ENCODE measurements around the gene DDX1.

DDX1 gene

DNA sequence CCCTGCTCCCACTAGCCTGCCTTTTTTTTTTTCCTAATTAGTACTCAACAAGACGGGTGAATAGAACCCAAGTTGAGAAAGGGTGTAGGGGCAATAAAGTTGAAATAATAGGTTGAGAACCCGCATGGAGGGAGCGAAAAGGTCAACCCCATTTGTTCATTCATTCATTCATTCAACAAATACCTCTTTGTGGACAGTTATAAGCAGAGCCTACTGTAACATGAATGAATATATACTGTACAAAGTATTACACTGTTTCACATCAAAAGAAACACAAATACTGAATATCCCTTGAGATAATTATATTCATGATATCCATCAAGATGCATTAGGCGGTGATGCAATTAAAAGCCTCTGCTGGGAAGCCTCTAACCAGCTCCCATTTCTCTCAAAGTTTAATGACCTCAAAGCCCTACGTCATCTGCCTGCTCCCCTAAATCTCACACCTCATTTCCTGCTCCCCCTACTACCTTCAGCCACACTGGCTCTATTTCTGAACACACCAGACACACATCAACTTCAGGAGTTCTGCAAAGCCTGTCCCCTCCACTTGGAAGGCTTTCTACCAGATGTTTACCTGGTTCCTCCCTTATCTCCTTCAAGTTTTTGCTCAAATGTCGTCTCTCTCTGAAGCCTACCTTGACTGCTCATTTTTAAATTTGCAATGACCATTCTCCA, 29.2 kb upstream of the DDX1 start:
- DNase-seq = no peak

DNA sequence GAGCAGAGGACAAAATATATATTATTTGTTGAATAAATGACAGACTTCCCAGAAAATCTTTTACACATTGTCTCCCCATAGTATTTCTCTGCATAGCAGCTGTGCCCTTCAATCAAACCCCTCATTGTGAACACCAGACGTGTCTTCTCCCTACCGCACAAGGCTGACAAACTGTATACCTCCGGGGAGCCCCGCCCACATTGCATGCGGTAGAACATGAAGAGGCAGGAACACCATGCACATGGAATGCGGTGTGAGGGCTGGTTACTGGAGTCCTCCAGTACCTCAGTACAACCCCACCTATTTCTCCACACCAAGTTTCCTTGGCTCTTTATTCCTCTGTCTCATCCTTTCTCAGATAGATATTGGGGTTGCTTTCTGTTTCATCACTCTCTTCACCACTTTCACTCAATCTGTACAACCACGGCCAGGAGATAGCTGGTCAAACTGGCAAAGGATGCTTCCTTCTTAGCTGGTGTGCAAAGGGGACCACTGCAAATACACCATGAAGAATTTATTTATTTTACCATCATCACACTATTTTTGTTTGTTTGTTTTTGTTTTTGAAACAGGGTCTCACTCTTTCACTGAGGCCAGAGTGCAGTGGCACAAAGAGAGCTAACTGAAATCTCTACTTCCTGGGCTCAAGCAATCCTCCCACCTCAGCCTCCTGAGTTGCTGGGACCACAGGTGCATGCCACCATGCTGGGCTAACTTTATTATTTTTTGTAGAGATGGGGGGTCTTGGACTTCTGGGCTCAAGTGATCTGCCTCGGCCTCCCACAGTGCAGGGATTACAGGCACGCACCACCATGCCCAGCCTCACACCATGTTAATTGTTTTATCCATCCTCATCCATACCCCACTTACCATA, 28.2 kb upstream of the DDX1 start:
- no peak for DNase-seq

DNA sequence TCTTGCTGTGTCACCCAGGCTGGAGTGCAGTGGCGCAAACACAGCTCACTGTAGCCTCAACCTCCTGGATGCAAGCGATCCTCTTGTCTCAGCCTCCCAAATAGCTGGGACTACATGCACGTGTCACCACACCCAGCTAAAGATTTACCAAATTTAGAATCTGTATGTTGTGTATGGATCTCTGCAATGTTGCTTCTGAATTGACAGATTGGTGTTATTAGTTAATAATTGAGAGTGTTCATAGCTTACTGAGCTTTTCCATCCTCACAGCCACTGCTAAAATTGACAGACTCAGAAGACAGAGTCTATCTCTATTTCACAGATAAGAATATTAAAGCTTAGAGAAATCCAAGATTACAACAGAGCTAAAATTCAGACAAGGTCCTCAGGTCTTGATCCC, 26.3 kb upstream of the DDX1 start:
- DNase-seq = no peak

DNA sequence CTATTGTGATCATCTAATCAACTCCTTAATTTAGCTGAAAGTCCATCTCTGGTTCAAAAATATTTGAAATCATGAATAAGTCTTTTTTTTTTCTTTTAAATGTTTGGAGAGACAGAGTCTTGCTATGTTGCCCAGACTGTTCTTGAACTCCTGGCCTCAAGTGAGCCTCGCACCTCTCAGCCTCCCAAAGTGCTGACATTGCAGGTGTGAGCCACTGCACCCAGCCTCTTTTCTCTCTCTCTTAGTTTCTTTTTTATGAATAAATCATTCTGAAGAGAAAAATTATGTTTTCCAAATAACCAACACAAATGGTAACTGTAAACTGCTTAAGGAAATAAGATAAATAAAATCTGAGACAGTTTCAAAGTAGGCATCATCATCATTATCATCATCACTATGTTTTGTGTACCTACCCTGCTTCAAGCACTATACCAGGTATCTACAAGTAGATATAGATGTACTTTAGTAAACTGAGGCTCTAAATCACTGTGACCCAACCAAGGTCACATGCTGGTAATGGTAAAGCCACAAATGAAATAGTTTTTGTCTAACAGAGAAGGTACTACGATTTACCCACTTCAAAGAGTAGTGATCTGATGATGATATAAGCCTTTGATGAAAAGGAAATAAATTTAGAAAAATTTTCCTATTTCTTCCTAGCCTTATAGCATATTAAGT, 25.5 kb upstream of the DDX1 start:
- DNase-seq = no peak

DNA sequence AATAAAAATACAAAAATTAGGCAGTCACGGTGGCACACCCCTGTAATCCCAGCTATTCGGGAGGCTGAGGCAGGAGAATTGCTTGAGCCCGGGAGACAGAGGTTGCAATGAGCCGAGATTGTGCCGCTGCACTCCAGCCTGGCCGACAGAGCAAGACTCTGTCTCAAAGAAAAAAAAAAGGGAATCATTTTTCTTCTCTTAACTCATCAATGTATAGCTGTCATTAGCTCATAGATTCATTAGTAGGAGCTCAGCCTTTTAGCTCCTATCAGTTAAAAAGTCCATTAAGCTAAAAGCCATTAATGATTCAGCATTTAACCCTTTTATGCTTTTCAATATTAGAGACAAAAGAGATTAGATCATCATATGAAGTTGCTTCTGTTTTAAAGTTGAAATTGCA, 24.8 kb upstream of the DDX1 start:
- no peak for DNase-seq

DNA sequence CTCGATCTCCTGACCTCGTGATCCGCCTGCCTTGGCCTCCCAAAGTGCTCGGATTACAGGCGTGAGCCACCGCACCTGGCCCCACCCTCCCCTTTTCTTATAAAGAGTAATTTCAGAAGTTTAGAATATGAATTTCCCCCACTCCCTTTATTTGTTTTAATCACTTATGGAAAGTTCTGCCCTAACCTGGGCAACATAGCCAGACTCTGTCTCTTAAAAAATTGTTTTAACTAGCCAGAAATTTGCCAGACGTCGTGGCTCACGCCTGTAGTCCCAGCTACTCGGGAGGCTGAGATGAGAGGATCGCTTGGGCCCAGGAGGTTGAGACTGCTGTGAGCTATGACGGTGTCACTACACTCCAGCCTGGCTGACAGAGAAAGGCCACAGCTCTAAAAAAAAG, 22.8 kb upstream of the DDX1 start:
- no peak for DNase-seq

DNA sequence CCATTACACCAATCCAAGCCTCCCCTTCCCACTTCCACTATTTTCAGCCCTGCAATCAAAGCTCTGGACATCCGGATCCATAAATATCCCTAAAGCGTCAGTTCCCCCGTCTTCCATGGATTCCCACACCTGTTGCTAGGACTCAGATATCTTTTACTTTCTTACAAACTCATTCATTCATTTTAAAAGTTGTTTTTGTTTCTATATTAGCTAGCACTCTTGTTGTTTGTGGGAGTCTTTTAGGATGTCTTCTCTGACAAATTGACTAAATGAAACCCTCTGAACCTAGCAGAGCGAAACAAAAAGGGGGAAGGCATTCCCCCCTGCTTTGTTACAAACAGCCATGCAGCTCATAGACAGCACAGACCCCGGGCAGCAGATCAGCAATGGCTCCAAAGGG, 21.6 kb upstream of the DDX1 start:
- DNase-seq = no peak

DNA sequence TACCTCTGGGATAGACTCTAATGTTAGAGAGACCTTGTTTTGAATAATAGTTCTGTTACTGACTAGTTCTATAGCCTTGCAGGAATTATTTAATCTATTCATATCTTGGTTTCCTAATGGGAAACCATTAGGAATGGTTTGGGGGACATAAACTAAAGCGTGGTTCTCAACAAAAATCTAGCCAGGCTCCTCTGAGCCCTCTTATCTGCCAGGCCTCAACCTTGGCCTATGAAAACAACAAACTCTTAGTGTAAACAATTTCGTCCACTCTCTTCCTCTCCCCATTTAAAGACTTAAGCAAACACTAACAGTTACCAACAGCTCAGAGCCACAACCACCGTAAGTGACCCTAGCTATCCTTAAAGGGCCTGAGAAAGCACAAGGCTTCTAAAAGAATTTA, 19.9 kb upstream of the DDX1 start:
- no peak for DNase-seq

DNA sequence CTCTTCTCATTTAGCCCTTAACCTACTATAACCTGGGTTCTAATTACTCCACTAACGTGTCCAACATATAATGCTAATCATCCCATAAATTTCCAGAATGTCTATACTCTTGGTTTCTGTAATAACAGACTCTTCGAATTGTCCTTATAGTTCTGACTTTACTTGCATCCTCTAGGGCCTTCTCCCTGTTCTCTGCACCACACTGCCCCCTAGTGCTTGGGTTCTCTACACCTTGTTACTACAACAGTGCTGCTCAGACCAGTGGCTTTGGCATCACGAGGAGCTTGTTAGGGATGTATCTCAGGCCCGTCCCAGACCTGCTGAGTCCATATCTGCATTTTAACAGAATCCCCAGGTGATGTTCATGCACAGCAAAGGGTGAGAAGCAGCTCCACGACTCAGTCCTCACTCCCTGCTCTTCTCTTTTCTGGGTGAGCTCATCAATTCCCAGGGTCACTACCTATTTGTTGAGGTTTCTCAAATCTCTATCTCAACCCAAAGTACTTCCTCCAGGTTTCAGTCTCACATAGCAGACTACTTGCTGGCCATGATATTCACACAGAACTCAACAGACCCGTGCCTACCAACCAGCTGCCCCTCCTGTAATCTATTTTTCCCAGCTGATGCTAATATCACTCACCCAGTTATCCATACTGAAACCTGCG, 14.5 kb upstream of the DDX1 start:
- peak; percentile 89 for DNase-seq

DNA sequence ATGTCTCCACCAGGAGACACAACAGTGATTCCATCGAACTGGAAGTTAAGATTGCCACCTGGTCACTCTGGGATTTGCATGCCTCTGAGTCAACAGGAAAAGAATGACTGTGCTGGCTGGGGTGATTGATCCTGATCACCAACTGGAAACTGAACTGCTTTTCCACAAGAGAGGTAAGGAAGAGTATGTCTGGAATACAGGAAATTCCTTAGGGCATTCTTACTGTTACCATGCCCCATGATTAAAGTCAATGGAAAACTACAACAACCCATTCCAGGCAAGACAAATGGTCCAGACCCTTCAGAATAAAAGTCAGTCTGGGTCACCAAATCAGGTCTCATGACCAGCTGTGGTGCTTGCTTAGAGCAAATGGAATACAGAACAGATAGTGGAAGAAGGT, 12.0 kb upstream of the DDX1 start:
- no peak for DNase-seq

DNA sequence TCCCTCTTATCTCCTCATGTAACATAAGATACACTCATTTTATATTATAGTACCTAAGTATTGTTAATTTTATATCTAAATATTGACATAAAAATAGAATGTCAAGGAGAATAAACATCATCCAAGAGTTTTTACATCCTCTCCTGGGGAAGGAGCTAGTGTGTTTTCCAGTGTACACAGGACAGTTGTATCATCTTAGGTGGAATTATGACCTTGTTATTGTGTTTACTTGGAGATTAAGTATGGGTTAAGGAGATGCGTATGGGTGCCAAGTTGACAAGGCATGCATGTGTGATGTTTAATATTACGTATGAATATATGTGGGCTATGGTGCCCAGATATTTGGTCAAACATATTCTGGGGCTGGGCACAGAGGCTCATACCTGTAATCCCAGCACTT, 11.2 kb upstream of the DDX1 start:
- no peak for DNase-seq

DNA sequence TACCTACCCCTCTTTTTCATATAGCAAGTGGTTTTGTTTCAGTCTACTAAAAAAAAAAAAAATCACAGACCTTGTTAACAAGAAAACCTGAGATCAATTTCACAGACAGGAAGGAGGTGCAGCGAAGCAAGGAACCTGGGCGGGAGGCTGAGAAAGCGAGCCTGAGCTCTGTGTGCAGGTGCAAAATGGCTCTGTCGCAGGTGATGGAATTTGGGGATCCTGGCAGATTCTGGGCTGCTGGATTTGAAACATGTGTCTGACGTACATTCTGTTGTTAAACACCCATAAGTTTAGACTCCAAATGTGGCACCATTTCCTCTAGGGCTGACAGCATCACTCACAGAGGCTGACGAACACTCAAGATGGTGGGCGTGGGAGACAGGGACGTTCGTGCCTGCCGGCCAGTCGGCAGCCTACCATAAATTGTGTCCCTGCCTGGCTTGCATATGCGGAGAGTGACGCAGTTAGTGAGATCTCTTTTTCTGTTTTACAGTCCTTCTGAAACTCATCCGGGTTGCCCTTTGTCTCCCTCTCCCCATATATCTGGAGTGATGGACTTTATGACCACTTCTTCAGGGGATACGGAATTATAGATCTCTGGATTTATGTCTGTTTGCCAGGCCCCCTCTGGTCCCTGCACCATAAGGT, 8.8 kb upstream of the DDX1 start:
- DNase-seq = no peak

DNA sequence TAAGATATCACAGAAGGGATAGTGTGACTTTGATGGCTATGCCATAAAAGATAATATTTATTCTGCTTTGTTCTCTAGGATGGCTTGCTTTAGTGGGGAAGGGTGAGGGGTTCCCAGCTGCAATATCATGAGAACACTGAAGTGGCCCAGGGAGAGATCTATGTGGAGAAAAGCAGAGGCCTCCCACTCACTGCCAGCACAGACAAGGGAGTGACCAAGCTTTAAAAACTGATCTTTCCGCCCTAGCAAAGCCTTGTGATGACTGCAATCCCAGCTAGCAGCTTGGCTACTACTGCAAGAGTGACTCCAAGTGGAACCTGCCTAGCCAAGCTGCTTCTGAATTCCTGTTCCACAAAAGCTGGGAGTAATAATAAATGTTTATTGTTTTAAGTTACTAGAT, 7.8 kb upstream of the DDX1 start:
- no peak for DNase-seq

DNA sequence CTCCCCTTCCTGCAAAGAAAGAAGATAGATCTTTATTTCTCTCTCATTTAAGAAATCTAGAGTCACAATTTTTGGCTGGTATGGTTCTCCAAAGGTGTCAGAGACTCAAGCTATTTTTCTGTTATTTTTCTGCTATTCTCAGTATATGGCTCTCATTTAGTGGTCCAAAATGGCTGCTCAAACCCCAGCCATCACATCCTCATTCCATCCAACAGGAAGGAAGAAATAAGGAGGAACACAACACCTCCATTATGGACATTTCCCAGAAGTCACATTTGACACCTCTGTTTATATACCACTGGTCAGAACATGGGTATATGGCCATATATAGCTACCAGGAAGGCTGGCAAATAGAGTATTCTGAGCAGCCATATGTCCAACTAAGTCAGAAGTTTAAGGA, 7.4 kb upstream of the DDX1 start:
- DNase-seq = no peak

DNA sequence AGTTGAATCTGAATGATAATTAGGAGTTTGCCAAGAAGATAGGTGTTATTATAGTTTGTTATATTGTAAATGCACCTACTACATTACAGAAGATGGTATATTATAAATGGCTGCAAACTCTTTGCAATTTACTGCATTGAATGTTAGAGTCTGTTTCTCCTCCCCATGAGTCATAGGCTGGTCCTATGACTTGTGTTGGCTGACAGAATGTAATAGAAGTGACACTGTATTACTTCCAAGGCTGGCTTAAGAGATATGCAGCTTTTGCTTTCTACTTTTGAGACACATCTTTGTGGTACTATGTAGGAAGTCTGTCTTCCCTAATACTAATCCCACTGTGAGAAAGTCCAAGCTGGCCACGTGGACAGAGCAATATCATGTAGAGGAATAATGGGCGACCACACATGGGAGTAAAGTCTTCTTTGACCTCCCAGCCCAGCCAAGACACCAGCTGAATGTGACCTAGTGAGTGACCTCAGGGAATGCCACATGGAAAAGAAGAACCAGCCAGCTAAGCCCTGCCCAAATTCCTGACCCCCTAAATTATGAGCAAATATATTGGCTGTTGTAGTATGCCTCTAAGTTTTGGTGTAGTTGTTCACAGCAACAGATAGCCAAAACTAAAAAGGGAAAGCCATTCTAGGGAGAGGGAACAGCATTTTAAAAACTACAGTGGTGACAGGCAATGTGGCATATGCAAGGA, 6.8 kb upstream of the DDX1 start:
- no peak for DNase-seq

DNA sequence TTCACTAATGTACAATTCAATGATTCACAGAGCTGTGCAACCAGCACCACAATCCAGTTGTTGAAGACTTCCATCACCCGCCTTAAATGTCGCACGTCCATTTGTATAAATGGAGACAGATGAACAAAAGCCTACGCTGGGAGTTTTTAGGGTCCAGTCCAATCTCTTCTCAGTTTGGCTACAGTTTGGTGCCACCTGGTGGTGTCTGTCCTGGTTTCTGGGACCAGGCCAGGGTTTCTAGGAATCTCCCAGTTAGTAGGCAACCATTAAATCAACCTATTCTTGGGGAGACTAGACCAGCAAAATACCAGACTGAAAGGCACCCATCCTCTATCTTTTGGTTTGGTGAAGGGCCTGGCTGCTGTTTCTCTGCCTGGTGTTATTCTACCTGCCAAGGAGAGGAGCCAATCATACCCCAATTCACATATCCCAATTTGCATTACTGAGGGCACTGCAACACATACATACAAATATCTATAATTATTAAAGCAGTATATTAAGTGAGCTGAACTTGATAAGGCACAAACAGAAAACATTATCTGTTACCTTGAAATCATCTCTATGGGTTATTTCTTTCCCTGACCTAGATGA, 3.2 kb upstream of the DDX1 start:
- peak; percentile 24 for DNase-seq

DNA sequence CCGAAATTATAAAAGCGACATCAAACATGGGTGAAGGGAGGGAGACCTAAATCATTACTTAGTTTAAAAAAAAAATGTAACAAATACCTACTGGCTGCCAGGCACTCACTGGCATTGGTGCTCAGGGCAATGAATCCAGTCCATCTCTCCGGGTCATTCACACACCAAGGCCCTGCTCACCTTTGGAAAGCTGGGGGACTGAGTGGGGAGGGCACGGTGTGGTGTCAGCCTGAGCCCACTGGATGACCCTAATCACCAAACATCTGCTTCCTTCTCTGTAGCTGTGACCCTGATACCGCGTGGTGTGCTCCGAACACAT, 336 bp upstream of the DDX1 start:
- DNase-seq = no peak

DNA sequence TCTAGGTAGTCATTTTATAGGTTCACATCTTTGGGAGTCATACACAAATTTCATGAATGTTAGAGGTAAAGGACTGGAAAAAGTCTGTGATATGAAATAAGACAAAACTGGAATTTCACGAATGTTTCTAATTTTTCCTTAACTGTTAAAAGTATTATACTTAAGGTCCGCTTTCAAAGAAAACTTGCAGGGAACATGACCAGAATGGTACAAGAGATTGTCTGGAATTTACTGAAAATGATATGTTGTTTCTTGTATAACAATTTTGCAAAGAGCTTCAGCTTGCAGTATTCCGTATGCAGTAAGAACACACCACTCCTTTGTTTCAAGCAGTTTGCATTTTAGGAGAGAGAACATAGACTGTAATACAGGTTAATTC, 1.6 kb downstream of the DDX1 start:
- no peak for DNase-seq

DNA sequence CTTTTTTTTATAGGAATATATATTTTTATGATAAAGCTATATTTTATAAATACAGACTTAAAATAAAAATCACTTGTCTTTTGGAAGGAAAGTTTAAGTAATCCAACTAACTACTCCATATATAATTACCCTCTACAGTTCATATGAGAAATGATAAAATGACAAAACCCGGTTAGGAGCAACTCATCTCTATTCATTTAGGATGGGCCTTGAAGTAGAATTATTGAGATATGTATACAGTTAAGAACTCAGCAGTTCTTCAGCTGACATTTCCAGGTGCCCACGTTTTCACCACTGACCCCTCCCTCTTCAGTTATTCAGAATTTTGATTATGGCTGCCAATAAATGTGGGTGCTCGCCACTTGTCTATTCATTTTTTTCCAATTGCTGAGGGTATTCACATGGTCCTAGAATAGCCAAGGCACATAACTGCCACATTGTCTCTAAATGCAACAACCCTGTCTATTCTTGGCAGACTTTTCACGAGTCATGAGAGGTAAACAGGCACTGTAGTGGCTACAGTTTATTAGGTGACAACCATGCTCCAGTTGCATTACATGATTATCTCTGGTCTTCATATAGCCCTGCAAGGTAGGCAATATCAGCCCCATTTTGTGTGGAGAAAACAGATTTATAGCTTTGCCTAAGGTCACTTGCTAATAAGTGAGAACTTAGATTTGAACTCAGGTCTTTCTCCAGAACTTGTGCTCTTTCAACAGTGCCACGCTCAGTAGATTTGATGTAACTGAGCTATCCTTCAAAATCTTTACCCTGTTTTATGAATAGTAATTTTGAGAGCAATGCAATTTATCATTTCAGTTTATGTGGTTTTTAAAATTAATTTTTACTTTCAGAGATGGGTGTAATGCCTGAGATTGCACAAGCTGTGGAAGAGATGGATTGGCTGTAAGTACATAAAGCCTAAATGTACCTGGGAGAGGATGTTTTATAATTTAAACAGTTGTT, 2.9 kb downstream of the DDX1 start:
- DNase-seq = no peak

DNA sequence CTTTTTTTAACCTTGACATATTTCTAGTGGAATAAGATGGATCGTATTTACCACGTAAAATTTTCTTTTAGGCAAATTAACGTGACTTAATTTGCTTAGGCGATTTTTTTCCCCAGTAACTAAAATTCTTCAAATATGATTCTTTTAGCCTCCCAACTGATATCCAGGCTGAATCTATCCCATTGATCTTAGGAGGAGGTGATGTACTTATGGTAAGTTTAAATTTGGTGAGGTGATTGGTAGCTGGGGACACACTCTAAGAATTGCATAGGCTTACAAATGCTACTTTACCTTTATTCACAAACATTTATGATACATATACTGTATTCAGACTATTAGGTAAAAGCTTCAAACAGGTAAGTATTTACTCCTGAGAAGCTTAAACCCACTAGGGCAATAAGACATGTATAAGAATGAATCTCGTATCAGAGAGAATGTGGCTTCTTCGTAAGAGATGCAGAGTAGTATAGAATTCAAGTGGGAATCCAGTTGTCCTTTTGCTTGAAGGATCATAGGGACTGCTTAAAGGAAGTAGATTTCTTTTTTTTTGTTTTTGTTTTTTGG, 3.8 kb downstream of the DDX1 start:
- no peak for DNase-seq

DNA sequence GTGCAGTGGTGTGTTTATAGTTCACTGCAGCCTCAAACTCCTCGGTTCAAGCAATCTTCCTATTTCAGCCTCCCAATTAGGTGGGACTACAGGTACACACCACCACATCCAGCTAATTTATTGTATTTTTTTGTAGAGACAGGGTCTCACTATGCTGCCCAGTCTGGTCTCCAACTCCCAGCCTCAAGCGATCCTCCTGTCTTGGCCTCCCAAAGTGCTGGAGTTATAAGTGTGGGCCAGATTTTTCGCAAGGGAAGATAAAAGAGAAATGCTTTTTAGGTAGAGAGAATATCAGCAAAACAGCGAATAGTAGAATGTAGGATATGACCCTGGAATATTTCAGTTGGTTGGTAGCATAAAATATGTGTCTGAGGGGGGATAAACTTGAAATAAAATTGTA, 4.3 kb downstream of the DDX1 start:
- no peak for DNase-seq

All from stimulated activated CD4-positive, alpha-beta T cell treated with anti-CD3 and anti-CD28 coated beads, Interleukin-4, amount 100 ng/mL, for 1 hour (primary cell).